OCI-LY3 (cell line): Measurements from ENCODE around the gene HTATSF1.

Source experiments
- H2AFZ ChIP-seq: fragments of 200-600, 300-600 bp; shearing (Covaris generic); 2 replicates; pipeline ENCODE4 v1.6.0; 2014; ENCODE audit warnings: antibody characterized with exemption, low read depth, low read length
- H3K27ac ChIP-seq: fragments of 200-600, 300-600 bp; sonication (generic); 2 replicates; pipeline ENCODE4 v1.5.1; 2014; ENCODE audit warnings: mild to moderate bottlenecking, low read length, moderate library complexity, mixed read lengths
- H3K27me3 ChIP-seq: fragments of 200-600, 300-600 bp; sonication (generic); 2 replicates; pipeline ENCODE4 v1.6.1; 2014; ENCODE audit warnings: low read depth, low read length, mixed read lengths
- H3K36me3 ChIP-seq: fragments of 200-600, 300-600 bp; sonication (generic); replicated peaks from 2 replicates; pipeline ENCODE3; 2014; ENCODE audit warnings: low read depth, low read length, mixed read lengths
- H3K4me1 ChIP-seq: fragments of 300-600, 200-600 bp; sonication (generic); 2 replicates; pipeline ENCODE4 v1.6.1; 2014; ENCODE audit warnings: low read length, mixed read lengths
- H3K4me2 ChIP-seq: fragments of 200-600, 300-600 bp; sonication (generic); 2 replicates; pipeline ENCODE4 v1.6.1; 2014; ENCODE audit warnings: low read length, mixed read lengths
- H3K4me3 ChIP-seq: fragments of 300-600, 200-600 bp; sonication (generic); 2 replicates; pipeline ENCODE4 v1.5.1; 2014; ENCODE audit warnings: antibody characterized with exemption, mild to moderate bottlenecking, low read length, moderate library complexity
- H3K79me2 ChIP-seq: fragments of 300-600, 200-600 bp; shearing (Covaris generic); 2 replicates; pipeline ENCODE4 v1.6.1; 2014; ENCODE audit warnings: mild to moderate bottlenecking, low read length, mixed read lengths
- H3K9ac ChIP-seq: fragments of 300-600, 200-600 bp; shearing (Covaris generic); 2 replicates; pipeline ENCODE4 v1.6.0; 2014; ENCODE audit warnings: mild to moderate bottlenecking, low read length, moderate library complexity
- H3K9me3 ChIP-seq: fragments of 200-600, 300-600 bp; shearing (Covaris generic); 2 replicates; pipeline ENCODE4 v1.6.1; 2014; ENCODE audit warnings: low read length, mixed read lengths; ENCODE audit not compliant: insufficient read depth
- H4K20me1 ChIP-seq: fragments of 200-600, 300-600 bp; sonication (generic); 2 replicates; pipeline ENCODE4 v1.6.1; 2016; ENCODE audit warnings: low read length, mixed read lengths; ENCODE audit not compliant: insufficient read depth
- EZH2phosphoT487 ChIP-seq: fragments of 200-600 bp; shearing (Covaris generic); IDR thresholded peaks from 2 replicates; pipeline ENCODE4 v1.6.1; 2018; ENCODE audit warnings: antibody characterized with exemption, mixed run types, low read depth
- TF ChIP-seq, protein P1 (sequence below): fragments of 200-600, 300-600 bp; sonication (generic); IDR thresholded peaks from 2 replicates; pipeline ENCODE4 v1.5.1; 2014; ENCODE audit warnings: antibody characterized with exemption, low read length, low read depth

Gene HTATSF1

DNA sequence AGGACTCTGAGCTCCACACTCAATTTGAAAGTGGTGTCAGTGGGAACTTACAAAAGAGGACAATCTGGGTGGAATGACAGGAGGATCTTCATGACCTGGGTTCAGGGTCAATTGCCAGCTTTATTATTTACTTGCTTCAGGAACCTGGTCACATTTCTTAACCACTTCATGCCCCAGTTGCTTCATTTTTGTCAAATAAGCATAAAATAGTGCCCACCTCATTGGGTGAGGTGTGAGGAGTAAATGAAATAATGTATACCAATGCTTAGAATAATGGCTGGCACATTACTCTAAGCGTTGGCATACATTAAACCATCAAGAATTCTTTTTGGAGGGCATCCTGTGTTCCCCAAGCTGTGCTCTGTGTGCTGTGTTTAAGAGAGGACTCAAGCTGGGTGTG lies 54.0 kb downstream of the HTATSF1 start:
- no peak overlapping the region for H3K9ac ChIP-seq
- no peak overlapping the region for H2AFZ ChIP-seq
- no peak overlapping the region for H3K4me3 ChIP-seq
- no peaks in the 10 kb centered on the region for H3K36me3 ChIP-seq
- no peaks in the 10 kb centered on the region for H3K27me3 ChIP-seq
- no peak overlapping the region for H3K27ac ChIP-seq
- H3K79me2 ChIP-seq: no peaks in the 10 kb centered on the region
- TF ChIP-seq, protein P1, sequence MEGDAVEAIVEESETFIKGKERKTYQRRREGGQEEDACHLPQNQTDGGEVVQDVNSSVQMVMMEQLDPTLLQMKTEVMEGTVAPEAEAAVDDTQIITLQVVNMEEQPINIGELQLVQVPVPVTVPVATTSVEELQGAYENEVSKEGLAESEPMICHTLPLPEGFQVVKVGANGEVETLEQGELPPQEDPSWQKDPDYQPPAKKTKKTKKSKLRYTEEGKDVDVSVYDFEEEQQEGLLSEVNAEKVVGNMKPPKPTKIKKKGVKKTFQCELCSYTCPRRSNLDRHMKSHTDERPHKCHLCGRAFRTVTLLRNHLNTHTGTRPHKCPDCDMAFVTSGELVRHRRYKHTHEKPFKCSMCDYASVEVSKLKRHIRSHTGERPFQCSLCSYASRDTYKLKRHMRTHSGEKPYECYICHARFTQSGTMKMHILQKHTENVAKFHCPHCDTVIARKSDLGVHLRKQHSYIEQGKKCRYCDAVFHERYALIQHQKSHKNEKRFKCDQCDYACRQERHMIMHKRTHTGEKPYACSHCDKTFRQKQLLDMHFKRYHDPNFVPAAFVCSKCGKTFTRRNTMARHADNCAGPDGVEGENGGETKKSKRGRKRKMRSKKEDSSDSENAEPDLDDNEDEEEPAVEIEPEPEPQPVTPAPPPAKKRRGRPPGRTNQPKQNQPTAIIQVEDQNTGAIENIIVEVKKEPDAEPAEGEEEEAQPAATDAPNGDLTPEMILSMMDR: no peak
- no peak for TF ChIP-seq EZH2phosphoT487
- H4K20me1 ChIP-seq: no peaks in the 10 kb centered on the region
- H3K4me2 ChIP-seq: no peak overlapping the region
- no peaks in the 10 kb centered on the region for H3K9me3 ChIP-seq
- H3K4me1 ChIP-seq: no peaks in the 10 kb centered on the region

- no peak for TF ChIP-seq EZH2phosphoT487
- TF ChIP-seq, protein P1: no peak
- no peaks in the 10 kb centered on the region for H3K79me2 ChIP-seq
- H3K4me3 ChIP-seq: no peak overlapping the region
- no peak overlapping the region for H3K9ac ChIP-seq
- H3K9me3 ChIP-seq: no peaks in the 10 kb centered on the region
- H3K27me3 ChIP-seq: no peaks in the 10 kb centered on the region
- H4K20me1 ChIP-seq: no peaks in the 10 kb centered on the region
- H3K36me3 ChIP-seq: no peaks in the 10 kb centered on the region
- no peak overlapping the region for H2AFZ ChIP-seq
- no peak overlapping the region for H3K4me2 ChIP-seq
- no peaks in the 10 kb centered on the region for H3K4me1 ChIP-seq
- H3K27ac ChIP-seq: no peak overlapping the region
Measured at GRCh38 chrX:136555694-136556093, 58.3 kb downstream of the HTATSF1 start.
